ENCODE measurements around the gene SNX24.

Gene SNX24

DNA sequence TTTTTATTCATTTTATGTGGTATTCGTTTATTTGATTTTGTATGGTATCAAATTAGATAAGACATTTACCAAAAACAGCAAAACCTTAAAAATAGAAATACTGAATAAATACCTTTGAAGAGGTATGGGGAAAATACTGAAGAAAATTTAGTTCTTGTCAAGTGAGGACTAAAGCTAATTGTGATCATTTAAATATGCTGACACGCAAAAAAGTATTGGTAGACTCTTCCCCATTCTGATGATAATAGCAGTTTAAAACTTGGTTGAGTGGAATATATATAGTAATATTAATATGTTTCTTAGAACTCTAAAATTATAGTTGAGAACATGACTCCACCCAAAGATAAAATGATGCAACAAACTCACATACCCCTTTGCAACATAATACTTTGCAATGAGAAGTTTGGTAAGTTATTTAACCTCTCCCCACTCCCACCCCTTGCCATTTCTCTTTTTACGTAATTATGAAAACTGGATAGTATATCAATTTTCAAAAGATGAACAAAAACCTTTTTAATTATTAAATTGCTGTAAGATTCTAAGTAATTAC lies 30.1 kb upstream of the SNX24 start:
- H3K9ac ChIP-seq (ENCODE audit: low read depth, low read length), result no peak overlapping the region
- H3K4me2 ChIP-seq (ENCODE audit: insufficient read depth, low read length), result no peak overlapping the region
- no peak for ATAC-seq (ENCODE audit: insufficient read depth, low read depth)
- no peak overlapping the region for H3K4me3 ChIP-seq (ENCODE audit: low read depth in 1 of 2, low read length in 2 of 2)
- H3K9me3 ChIP-seq (ENCODE audit: insufficient read depth, low read length, severe bottlenecking), result no peaks in the 10 kb centered on the region
- peaks cover 26% of the 10 kb centered on the region for H3K36me3 ChIP-seq (ENCODE audit: insufficient read depth, low read length)
- no peak overlapping the region for H3K27ac ChIP-seq (ENCODE audit: low read length)
- no peak for TF ChIP-seq EZH2 (IDR thresholded peaks at IDR 0.05; ENCODE audit: borderline replicate concordance, low read depth, low read length, severe bottlenecking)
- no peak for TF ChIP-seq CTCF (IDR thresholded peaks at IDR 0.05; ENCODE audit: borderline replicate concordance, extremely low read depth, low read length, poor library complexity, severe bottlenecking)
- H3K79me2 ChIP-seq (ENCODE audit: insufficient read depth, low read length), result no peaks in the 10 kb centered on the region
- H2AFZ ChIP-seq (ENCODE audit: low read depth, low read length), result no peak overlapping the region
- DNase-seq, result no peak
- no peaks in the 10 kb centered on the region for H4K20me1 ChIP-seq (ENCODE audit: insufficient read depth, low read length)
- no peaks in the 10 kb centered on the region for H3K4me1 ChIP-seq (ENCODE audit: insufficient read depth, low read length)
- no peaks in the 10 kb centered on the region for H3K27me3 ChIP-seq (ENCODE audit: insufficient read depth, low read length, poor library complexity)

GRCh38 chr5:122816756-122817155 lies 28.7 kb upstream of the SNX24 start:
- no peaks in the 10 kb centered on the region for H3K79me2 ChIP-seq (ENCODE audit: insufficient read depth, low read length)
- H3K9ac ChIP-seq (ENCODE audit: low read depth, low read length), result no peak overlapping the region
- no peaks in the 10 kb centered on the region for H3K4me1 ChIP-seq (ENCODE audit: insufficient read depth, low read length)
- H3K27ac ChIP-seq (ENCODE audit: low read length), result no peak overlapping the region
- ATAC-seq (ENCODE audit: insufficient read depth, low read depth), result no peak
- H3K9me3 ChIP-seq (ENCODE audit: insufficient read depth, low read length, severe bottlenecking), result no peaks in the 10 kb centered on the region
- no peak overlapping the region for H3K4me3 ChIP-seq (ENCODE audit: low read depth in 1 of 2, low read length in 2 of 2)
- H3K27me3 ChIP-seq (ENCODE audit: insufficient read depth, low read length, poor library complexity), result no peaks in the 10 kb centered on the region
- no peak for DNase-seq
- H3K4me2 ChIP-seq (ENCODE audit: insufficient read depth, low read length), result no peak overlapping the region
- peaks cover 37% of the 10 kb centered on the region for H3K36me3 ChIP-seq (ENCODE audit: insufficient read depth, low read length)
- no peak overlapping the region for H2AFZ ChIP-seq (ENCODE audit: low read depth, low read length)
- no peaks in the 10 kb centered on the region for H4K20me1 ChIP-seq (ENCODE audit: insufficient read depth, low read length)
- TF ChIP-seq CTCF (IDR thresholded peaks at IDR 0.05; ENCODE audit: borderline replicate concordance, extremely low read depth, low read length, poor library complexity, severe bottlenecking) (no peak), EZH2 (IDR thresholded peaks at IDR 0.05; ENCODE audit: borderline replicate concordance, low read depth, low read length, severe bottlenecking) (no peak)

DNA sequence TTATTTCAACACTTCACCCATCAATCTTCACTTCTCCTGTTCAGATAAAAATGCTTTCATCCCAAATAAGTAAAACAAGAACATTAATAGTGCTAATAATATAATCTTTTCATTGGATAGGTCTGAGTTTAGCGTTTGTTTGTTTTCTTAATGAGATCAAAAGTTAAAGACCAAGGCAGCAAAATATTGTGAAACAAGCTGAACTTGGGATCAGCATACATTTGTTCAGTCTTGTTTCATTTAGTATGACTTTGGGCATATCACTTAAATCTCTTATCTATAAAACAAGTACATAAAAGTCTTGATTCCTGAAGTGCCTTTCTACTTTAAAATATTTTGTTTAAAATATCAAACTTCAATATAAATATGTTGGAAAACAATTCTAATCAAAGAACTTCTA lies 13.4 kb upstream of the SNX24 start:
- no peaks in the 10 kb centered on the region for H3K27me3 ChIP-seq (ENCODE audit: insufficient read depth, low read length, poor library complexity)
- H4K20me1 ChIP-seq (ENCODE audit: insufficient read depth, low read length), result no peaks in the 10 kb centered on the region
- no peak overlapping the region for H3K27ac ChIP-seq (ENCODE audit: low read length)
- TF ChIP-seq EZH2 (IDR thresholded peaks at IDR 0.05; ENCODE audit: borderline replicate concordance, low read depth, low read length, severe bottlenecking) (no peak), CTCF (IDR thresholded peaks at IDR 0.05; ENCODE audit: borderline replicate concordance, extremely low read depth, low read length, poor library complexity, severe bottlenecking) (no peak)
- H2AFZ ChIP-seq (ENCODE audit: low read depth, low read length), result no peak overlapping the region
- no peak overlapping the region for H3K9ac ChIP-seq (ENCODE audit: low read depth, low read length)
- no peak overlapping the region for H3K4me3 ChIP-seq (ENCODE audit: low read depth in 1 of 2, low read length in 2 of 2)
- no peak for ATAC-seq (ENCODE audit: insufficient read depth, low read depth)
- no peaks in the 10 kb centered on the region for H3K4me1 ChIP-seq (ENCODE audit: insufficient read depth, low read length)
- no peak for DNase-seq
- H3K4me2 ChIP-seq (ENCODE audit: insufficient read depth, low read length), result no peak overlapping the region
- no peaks in the 10 kb centered on the region for H3K9me3 ChIP-seq (ENCODE audit: insufficient read depth, low read length, severe bottlenecking)
- peaks cover 17% of the 10 kb centered on the region; the same call in 1 of the 2 replicates for H3K36me3 ChIP-seq (ENCODE audit: insufficient read depth, low read length)
- no peaks in the 10 kb centered on the region for H3K79me2 ChIP-seq (ENCODE audit: insufficient read depth, low read length)

GRCh38 chr5:122835681-122836080 lies 9.7 kb upstream of the SNX24 start:
- no peaks in the 10 kb centered on the region for H3K9me3 ChIP-seq (ENCODE audit: insufficient read depth, low read length, severe bottlenecking)
- no peak overlapping the region for H3K27ac ChIP-seq (ENCODE audit: low read length)
- no peaks in the 10 kb centered on the region for H4K20me1 ChIP-seq (ENCODE audit: insufficient read depth, low read length)
- H3K36me3 ChIP-seq (ENCODE audit: insufficient read depth, low read length), result no peaks in the 10 kb centered on the region; the same call in 1 of the 2 replicates
- no peaks in the 10 kb centered on the region for H3K27me3 ChIP-seq (ENCODE audit: insufficient read depth, low read length, poor library complexity)
- no peaks in the 10 kb centered on the region for H3K4me1 ChIP-seq (ENCODE audit: insufficient read depth, low read length)
- ATAC-seq (ENCODE audit: insufficient read depth, low read depth) (no peak), DNase-seq (no peak)
- H3K4me3 ChIP-seq (ENCODE audit: low read depth in 1 of 2, low read length in 2 of 2), result no peak overlapping the region
- TF ChIP-seq CTCF (IDR thresholded peaks at IDR 0.05; ENCODE audit: borderline replicate concordance, extremely low read depth, low read length, poor library complexity, severe bottlenecking) (no peak), EZH2 (IDR thresholded peaks at IDR 0.05; ENCODE audit: borderline replicate concordance, low read depth, low read length, severe bottlenecking) (no peak)
- H2AFZ ChIP-seq (ENCODE audit: low read depth, low read length), result no peak overlapping the region
- no peak overlapping the region for H3K9ac ChIP-seq (ENCODE audit: low read depth, low read length)
- no peak overlapping the region for H3K4me2 ChIP-seq (ENCODE audit: insufficient read depth, low read length)
- H3K79me2 ChIP-seq (ENCODE audit: insufficient read depth, low read length), result no peaks in the 10 kb centered on the region

Data from DND-41 (cell line).